Activated CD4-positive, CD25-positive, alpha-beta regulatory T cell treated with anti-CD3 and anti-CD28 coated beads, Interleukin-2, amount 50 U/mL, for 16 hours (primary cell): ENCODE data around the gene ARHGEF38.
"Not testable (repeated sequence)": the region's sequence is repeated elsewhere in the genome, so short reads cannot be mapped to it uniquely, and the experiment has no call there.

Experiments used
- DNase-seq: peaks from one replicate; pipeline ENCODE4 v3.0.0-alpha.2; 2020; ENCODE audit warnings: low read depth, low spot score

Gene ARHGEF38

DNA sequence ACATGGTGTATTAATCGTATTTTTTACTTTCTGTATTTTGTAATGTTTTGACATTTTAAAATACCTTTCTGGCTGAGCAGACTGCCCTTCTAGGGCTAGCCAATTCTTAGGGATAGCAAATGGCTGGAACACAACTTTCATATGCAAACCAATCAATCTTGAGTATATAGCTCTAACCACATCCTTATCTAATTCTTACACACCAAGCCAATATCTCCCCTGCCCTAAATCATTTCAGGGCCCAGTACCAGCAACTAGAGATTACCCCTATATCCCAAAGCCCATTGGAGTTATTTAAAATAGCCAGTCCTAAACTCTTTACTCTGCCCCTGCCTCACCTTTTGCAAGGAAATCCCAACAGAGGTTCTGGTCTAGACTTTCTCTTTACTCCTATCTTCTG is 97.8 kb downstream of the ARHGEF38 start:
- no peak for DNase-seq

DNA sequence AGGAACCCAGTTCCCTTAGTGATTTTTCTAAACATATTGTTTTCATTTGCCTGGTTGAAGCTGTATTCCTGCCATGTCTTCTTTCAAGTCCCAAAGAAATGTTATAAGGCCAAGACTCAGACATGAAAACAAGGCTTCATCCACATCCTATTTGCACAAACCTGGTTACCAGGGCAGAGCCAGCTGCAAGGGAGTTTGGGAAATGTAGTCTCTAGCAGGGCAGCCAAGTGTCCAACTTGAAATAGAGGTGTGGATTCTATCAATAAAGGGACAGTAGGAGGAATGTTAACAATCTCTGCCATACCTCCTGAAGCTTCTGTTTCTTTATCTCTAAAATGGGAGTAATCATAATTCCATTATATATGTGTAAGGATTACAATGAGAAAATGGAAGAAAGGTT is 99.5 kb downstream of the ARHGEF38 start:
- no peak for DNase-seq

DNA sequence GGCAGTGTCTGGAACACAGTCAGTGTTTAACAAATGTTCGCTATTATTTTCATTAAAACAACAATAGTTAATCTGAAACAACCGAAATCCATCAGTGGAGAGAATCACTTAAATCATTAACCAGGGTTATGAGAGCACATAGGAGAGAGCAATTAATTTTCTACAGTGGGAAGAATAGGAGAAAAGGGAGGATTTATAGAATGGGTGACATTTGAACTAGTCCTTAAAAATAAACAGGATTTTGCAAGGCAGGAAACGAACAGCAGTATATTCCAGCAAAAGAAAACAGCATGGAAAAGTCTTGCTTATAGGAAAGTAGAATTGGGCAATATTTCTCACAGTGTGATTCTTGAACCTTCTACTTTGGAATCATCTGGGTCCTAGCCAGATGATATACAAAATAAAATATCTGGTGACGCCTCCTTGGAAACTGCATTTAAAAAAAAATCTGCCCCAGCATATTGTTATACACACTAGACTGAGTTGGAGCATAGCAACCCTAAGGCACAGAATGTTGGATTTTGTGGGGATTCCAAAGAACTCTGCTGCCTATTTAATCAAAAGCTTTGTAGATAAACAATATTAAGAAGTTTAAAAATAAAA is 100.0 kb downstream of the ARHGEF38 start:
- DNase-seq: no peak

GRCh38 chr4:105657117-105657765 is 104.8 kb downstream of the ARHGEF38 start:
- no peak for DNase-seq

DNA sequence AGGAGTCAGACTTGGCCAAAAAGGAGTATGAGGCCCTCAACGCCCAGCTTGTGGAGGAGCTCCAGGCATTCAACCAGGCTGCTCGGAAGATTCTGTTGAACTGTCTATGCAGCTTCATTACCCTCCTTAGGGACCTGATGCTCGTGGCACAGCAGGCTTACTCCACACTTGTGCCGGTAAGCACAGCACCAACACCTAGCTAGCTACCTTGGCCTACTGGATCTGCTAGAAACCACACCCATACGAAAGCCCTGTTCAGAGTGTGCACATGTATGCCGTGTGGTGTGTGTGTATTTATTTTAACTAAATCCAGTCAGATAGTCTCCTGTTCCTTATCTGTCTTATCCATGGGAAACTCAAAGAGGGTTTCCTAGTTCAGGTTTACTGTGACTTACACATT is 106.8 kb downstream of the ARHGEF38 start:
- DNase-seq: no peak

DNA sequence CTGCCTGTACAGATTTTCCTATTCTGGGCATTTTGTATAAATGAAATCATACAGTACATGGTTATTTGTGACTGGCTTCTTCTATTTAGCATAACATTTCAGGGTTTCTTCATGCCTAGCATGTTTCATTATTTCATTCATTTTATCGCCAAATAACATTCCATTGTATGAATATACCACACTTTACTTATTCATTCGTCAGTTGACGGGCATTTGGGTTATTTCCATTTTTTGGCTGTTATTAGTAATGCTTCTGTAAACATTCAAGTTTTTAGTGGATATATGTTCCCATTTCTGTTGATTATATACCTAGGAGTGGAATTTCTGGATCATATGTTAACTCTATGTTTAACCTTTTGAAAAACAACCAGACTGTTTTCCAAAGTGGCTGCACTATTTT is 108.6 kb downstream of the ARHGEF38 start:
- DNase-seq: no peak

- DNase-seq: no peak
Measured at GRCh38 chr4:105662935-105663675, 110.7 kb downstream of the ARHGEF38 start.

DNA sequence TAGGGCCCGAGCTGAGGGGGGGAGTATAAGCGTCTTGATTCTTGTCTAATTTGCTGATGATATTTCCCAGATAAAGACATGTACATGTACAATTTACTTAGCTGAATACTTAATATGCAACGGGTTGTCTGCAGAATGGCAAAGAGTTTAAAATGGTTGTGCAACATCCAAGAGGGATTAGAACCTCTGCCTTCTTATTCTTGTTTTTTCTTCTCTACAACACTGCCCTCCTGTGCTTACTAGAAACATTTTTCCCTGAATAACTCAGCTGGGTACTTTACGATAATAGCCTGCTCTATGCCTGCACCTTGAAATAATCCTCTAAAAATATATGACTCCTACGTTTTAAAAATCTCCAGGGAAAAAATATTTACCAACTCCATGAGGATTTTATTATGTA is 114.3 kb downstream of the ARHGEF38 start:
- DNase-seq: no peak

DNA sequence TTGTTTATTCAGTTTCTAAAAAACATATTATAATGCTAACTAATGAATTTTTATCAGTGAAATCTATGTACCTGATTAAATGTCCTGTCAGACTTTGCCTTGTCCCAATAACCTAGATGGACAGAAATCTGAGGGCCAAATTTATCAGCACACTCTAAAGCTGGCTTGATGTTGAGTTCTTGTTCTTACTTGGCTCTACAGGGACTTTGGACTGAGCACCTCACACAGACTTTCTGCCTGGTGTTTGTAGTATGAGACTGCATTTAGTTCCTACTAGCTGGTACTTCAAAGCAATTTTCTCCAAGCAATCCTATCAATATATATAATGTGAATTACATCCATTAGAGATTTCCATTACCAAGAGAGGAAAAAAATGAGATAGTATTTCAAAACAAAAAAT is 118.3 kb downstream of the ARHGEF38 start:
- no peak for DNase-seq

- DNase-seq: no peak
Measured at GRCh38 chr4:105671301-105671700, 118.9 kb downstream of the ARHGEF38 start.

DNA sequence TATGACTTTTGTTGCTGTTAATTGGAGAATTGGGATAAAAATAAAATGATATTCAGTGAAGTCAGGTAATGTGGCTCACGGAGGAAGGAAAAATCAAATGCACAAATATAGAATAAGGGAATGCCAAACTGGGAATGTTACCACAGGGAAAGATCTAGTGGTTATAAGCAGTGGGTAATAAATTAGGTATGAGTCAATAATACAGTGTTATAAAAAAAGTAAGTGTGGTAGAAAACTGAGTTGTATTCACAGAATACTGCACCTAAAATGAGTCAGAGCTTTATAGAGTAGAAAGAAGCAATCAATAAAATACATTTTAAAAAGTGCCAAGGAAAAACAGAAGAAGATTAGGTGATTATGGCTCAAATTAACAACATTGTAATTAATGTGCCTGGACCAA is 121.6 kb downstream of the ARHGEF38 start:
- DNase-seq: no peak

DNA sequence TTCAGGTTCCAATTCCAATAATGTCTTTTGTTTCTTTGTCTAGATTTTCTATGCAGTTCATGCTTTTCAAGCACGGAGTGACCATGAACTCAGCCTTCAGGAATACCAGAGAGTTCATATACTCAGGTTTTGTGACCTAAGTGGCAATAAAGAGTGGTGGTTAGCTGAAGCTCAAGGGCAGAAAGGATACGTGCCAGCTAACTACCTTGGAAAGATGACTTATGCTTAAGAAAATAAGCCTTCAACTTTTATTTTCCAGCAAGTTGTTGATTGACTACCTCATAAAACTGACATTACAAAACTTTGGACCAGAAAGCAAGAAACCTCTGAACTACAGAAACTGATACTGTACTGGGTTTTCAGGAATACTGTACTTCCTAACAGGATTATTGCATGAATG is 125.3 kb downstream of the ARHGEF38 start:
- no peak for DNase-seq

DNA sequence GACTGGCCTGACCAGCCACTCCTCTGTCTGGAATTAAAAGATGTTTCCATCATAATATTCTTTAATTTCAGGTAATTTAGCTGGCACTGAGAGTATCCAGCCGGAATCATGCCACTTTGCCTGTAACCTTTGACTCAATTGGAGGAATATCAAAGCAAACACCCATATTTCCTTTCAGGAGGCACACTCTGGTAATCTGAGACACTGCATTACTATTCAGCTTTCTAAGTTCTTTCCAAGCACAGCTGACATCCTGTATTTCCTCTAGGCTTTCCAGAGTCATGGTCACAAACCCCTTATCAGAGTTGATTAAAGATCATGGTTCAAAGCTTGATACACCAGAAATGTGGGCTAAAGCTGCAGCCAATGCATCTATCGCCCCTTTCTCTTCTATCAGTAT is 126.8 kb downstream of the ARHGEF38 start:
- DNase-seq: no peak

- DNase-seq: no peak
Measured at GRCh38 chr4:105683038-105683437, 130.6 kb downstream of the ARHGEF38 start.

DNA sequence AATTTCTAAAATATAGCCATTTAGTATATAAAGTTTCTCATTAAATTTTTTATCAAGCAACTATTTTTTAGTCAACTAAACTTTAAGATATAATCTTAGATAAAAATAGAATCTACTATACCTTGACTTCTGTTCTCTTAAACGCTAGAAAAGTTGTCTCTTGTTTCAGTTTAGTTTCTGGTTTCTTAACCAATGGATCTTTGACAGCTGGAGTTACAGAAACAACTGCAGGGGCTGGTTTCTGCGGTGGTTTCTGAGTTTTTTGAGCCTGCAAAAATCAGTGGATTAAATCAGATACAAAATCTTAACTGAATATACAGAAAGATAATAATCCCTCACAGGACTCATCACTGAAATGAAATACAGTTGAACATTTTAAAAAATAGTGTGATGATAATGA is 134.2 kb downstream of the ARHGEF38 start:
- no peak for DNase-seq

- not testable (repeated sequence) for DNase-seq
Measured at GRCh38 chr4:105694812-105695211, 142.4 kb downstream of the ARHGEF38 start.

DNA sequence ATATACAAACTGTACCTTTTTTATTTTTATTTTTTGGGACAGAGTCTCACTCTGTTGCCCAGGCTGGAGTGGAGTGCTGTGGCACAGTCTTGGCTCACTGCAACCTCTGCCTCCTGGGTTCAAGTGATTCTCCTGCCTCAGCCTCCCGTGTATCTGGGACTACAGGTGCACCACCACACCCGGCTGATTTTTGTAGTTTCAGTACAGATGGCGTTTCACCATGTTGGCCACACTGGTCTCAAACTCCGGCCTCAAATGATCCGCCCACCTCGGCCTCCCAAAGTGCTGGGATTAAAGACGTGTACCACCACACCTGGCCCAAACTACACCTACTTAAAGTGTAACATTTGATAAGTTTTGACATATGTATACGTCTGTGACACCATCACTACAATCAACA is 143.4 kb downstream of the ARHGEF38 start:
- DNase-seq: not testable (repeated sequence)

DNA sequence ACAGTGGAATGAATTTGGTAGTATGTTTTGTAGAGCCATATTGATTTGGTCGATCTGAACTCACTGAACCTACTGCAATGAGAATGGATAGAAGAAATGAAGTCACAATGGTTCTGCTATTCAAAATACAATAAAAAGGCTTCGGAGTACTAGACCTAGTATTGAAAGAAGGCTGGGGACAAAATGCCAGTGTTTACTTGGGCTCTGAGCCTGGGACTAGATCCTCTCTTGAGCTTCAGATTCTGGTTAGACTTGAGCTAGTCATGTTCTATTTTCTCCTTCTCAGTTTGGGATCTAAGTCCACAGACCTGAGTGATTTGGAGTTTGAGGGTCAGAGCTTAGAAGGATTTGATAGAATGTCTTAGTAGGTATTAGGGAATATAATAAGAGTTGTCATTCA is 146.2 kb downstream of the ARHGEF38 start:
- no peak for DNase-seq

DNA sequence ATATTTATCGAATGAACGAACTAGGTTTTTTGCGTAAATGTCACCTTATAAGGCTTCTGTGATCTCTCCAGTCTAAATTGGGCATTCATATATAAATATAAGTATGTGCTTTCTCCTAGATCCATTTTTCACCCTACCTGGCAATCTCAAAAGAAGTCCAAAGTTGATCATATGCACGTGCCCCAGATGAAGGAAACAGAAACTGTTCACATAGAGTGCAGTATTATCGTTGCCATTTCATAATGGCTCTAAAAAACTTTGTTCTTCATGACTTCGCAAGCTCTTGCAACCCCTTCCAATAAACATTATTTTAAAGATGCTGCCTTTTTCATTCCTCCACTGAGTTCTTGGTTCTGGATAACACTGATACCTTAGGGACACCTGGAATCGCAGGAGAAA is 155.4 kb downstream of the ARHGEF38 start:
- no peak for DNase-seq

GRCh38 chr4:105708181-105709080 is 156.0 kb downstream of the ARHGEF38 start, which contains the start of the genes GSTCD and INTS12:
Gene GSTCD, plus strand, starts transcription at chr4:105708784. Its CDS starts 8,830 bp downstream, at chr4:105717614.
Gene INTS12, minus strand, starts transcription at chr4:105708689. Its CDS starts 8,684 bp downstream, at chr4:105700005.
- DNase-seq: peak; percentile 80

DNA sequence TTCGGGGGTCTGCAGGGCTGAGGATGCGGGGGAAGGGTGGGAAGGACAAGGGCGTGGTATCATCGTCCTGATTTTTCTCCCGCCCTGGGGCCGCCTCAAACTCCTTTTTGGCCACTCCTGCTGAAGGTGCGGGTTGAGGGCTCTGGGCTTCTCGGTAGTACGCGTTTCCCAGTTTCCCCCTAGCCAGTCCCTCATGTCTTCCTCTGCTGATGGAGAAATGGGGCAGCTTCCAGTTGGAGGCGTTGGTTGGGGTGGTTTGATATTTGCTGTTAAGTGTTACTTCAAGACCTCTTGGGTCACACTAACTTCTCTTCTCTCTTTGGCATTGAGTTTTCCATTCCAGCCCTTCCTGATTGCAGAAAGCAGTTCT is 156.6 kb downstream of the ARHGEF38 start:
- no peak for DNase-seq
